Adrenal gland (tissue), 5 donors: ENCODE results near the gene COG1.

ENCODE experiments used
- CTCF ChIP-seq, 6 experiments: fragments of 450-650 bp in 4 of 6; fragments of 200-600 bp in 2 of 6; sonication (generic) in 1 of 6; IDR thresholded peaks; 1 replicate in 5 of 6; 2 replicates in 1 of 6; pipeline versions ENCODE4 v1.5.1 to v1.8.0; 2016 to 2021; ENCODE audit warnings: antibody characterized with exemption in 6 of 6, mild to moderate bottlenecking in 2 of 6, moderate library complexity in 1 of 6
- POLR2A ChIP-seq, 2 donors: fragments of 450-650 bp; IDR thresholded peaks; one replicate each; pipeline ENCODE4 v1.6.1; 2017; ENCODE audit warnings: antibody characterized with exemption in 2 of 2, mild to moderate bottlenecking in 2 of 2, moderate library complexity in 1 of 2
- donor health status: DM: no; HTN: no; CAD: no.

DNA sequence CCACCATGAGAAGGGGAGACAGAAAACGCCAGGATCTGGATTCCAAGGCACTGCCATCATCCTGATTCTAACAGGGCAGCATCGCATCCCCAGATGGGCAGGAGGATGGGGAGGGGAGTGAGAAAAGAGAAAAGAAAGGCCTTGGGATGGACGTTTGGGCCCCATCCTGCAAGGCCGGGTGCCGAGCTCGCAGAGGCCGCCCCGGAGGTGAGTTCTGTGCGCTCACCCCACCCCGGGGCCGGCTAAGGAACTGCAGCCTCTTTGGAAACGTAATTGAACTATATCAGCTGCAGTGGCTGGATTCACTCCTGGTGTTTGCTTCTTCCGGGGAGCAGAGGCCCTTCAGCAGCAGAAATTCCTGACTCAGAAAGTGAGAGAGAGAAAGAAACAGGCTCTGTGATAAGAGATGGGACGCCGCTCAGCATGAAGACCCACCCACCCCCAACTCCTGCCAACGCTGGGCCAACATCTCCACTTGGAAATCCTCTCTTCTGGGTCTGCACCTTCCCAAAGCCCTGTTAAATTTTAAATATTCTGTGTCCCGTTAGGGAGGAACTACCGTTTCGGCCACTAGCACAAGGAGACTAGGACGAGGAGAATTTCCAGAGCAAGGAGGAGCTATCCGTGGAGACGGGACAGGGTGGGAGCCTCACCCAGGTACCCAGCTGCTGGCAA is 36.6 kb upstream of the COG1 start:
- TF ChIP-seq CTCF (IDR thresholded peaks at IDR 0.05) (peak; percentile 77 to 88 (median 86)), POLR2A (IDR thresholded peaks at IDR 0.05) (no peak)
